Measurements from ENCODE around the gene NABP1. TPM values are rescaled to one million over a fixed set of nuclear protein-coding genes. Genes with fewer than 3 reads are reported as not detected.

NABP1 gene
- total RNA-seq, 1 donor from 2014 or later = 8.9 TPM

DNA sequence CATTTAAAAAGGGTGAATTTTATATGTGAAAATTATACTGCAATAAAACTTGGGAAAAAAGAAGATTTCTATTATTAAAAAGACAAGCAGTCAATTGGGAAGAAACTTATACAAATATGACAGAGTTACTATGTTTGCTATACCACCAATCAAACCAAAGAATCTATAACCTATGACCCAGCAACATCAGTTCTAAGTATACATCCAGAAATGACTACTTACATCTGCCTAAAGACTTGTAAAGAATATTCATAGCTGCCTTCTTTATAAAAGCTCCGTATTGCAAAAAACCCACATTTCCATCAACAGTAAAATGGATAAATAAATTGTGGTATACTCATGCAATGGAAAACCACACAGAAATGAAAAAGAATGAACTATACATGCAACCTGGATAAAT, 32.9 kb upstream of the NABP1 start:
- no peak overlapping the region for H3K27ac Mint-ChIP-seq (ENCODE audit: unreplicated experiment)
- no peaks in the 10 kb centered on the region for H3K9me3 Mint-ChIP-seq
- H3K27me3 Mint-ChIP-seq (ENCODE audit: low read depth) = no peaks in the 10 kb centered on the region
- H3K36me3 Mint-ChIP-seq (ENCODE audit: low read depth) = no peaks in the 10 kb centered on the region
- TF ChIP-seq, protein P1, sequence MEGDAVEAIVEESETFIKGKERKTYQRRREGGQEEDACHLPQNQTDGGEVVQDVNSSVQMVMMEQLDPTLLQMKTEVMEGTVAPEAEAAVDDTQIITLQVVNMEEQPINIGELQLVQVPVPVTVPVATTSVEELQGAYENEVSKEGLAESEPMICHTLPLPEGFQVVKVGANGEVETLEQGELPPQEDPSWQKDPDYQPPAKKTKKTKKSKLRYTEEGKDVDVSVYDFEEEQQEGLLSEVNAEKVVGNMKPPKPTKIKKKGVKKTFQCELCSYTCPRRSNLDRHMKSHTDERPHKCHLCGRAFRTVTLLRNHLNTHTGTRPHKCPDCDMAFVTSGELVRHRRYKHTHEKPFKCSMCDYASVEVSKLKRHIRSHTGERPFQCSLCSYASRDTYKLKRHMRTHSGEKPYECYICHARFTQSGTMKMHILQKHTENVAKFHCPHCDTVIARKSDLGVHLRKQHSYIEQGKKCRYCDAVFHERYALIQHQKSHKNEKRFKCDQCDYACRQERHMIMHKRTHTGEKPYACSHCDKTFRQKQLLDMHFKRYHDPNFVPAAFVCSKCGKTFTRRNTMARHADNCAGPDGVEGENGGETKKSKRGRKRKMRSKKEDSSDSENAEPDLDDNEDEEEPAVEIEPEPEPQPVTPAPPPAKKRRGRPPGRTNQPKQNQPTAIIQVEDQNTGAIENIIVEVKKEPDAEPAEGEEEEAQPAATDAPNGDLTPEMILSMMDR (conservative IDR thresholded peaks at IDR 0.05) = no peak
- peaks cover 4% of the 10 kb centered on the region for H3K4me1 Mint-ChIP-seq
- no peak overlapping the region for H3K4me3 Mint-ChIP-seq
- DNase-seq (ENCODE audit: low read depth, low spot score) = no peak

DNA sequence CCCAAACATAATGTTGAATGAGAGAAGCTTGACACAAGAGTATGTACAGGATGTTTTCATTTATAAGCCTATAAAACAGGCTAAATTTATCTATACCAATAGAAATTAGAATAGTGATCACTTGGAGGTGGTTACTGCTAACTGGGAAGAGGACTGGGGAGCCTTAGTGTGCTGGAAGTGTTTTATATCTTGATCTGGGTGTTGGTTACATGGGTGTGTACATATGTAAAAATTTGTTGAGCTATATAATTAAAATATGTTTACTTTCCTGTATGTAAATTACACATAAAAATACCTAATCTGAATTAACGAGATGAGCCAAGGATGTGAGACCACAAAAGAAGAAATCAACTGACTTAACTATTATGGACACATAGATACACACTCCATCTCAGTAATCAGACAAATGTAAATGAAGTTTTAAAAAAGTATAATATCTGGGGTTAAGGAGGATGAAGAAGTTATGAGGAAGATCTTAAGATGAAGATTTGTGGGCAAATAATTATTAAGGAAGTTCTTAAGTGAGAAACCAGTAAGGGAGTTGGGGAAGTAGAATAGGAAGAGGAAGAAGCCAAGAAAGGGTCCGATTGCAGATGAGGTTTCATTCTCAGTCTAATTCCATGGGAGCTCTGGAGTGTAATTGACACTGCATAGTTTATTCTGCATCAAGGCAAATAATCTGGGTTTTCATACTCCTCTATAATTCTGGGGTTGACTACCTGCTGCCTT, 32.3 kb upstream of the NABP1 start:
- H3K4me3 Mint-ChIP-seq = no peak overlapping the region
- no peaks in the 10 kb centered on the region for H3K36me3 Mint-ChIP-seq (ENCODE audit: low read depth)
- peaks cover 4% of the 10 kb centered on the region for H3K4me1 Mint-ChIP-seq
- TF ChIP-seq, protein P1 (conservative IDR thresholded peaks at IDR 0.05) = no peak
- no peaks in the 10 kb centered on the region for H3K27me3 Mint-ChIP-seq (ENCODE audit: low read depth)
- H3K9me3 Mint-ChIP-seq = no peaks in the 10 kb centered on the region
- no peak overlapping the region for H3K27ac Mint-ChIP-seq (ENCODE audit: unreplicated experiment)
- DNase-seq (ENCODE audit: low read depth, low spot score) = no peak

DNA sequence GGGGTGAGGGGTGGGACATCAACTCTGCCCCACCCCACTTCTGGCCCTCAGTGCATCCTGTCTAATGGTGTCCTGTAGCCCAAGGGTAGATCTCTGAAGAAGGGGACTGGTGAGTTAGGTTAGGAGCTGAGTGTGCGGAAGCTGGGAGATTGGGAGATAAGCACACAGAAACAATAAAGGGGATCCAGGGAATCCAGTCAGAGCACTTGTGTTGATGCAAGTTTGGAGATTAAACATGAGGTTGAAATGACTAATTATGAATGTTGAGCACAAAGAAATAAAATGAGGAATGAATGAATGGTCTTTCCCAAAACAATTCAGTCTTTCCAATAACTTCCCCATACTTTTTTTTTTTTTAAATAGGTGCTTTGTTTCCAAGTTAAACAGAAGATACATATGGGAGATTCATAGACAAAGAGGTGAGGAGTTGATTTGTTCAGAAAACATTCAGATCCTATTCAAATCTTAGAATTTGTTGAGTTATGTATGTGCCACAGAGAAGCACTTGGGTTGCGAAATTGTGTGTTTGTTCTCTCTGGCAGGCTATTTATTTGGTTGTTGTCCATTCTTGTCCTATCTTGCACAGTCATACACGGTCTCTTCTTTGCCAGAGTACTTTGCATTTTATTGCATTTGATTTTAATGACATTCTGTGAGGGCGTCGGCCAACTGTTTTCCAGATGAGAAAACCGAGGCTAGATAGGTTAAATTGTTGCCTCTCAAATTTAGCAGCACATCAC, 31.6 kb upstream of the NABP1 start:
- Mint-ChIP-seq H3K4me1 (peaks cover 4% of the 10 kb centered on the region), H3K36me3 (ENCODE audit: low read depth) (no peaks in the 10 kb centered on the region), H3K27me3 (ENCODE audit: low read depth) (no peaks in the 10 kb centered on the region), H3K9me3 (no peaks in the 10 kb centered on the region), H3K27ac (ENCODE audit: unreplicated experiment) (no peak overlapping the region), H3K4me3 (no peak overlapping the region)
- TF ChIP-seq, protein P1 (conservative IDR thresholded peaks at IDR 0.05) = no peak
- DNase-seq (ENCODE audit: low read depth, low spot score) = no peak

DNA sequence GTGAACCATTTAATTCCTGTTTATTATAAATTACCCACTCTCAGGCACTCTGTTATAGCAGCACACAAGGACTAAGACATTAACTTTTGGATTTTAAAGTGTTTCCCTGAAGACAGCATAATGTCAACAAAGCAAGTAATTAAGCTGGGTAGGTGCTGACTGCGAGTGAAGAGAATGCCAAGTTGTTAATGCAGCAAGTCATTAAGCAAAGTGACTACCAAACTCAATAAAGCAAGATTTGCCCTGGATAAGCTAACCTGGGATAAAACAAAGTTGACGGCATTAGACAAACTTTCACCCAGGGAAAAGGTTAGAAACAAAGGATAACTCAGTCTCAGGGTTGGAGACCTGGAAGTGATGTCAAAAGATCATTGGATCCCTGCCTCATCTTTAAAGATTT, 28.4 kb upstream of the NABP1 start:
- Mint-ChIP-seq H3K4me3 (no peak overlapping the region), H3K27me3 (ENCODE audit: low read depth) (no peaks in the 10 kb centered on the region), H3K36me3 (ENCODE audit: low read depth) (no peaks in the 10 kb centered on the region), H3K4me1 (no peaks in the 10 kb centered on the region), H3K27ac (ENCODE audit: unreplicated experiment) (no peak overlapping the region), H3K9me3 (no peaks in the 10 kb centered on the region)
- TF ChIP-seq, protein P1 (conservative IDR thresholded peaks at IDR 0.05) = no peak
- no peak for DNase-seq (ENCODE audit: low read depth, low spot score)

DNA sequence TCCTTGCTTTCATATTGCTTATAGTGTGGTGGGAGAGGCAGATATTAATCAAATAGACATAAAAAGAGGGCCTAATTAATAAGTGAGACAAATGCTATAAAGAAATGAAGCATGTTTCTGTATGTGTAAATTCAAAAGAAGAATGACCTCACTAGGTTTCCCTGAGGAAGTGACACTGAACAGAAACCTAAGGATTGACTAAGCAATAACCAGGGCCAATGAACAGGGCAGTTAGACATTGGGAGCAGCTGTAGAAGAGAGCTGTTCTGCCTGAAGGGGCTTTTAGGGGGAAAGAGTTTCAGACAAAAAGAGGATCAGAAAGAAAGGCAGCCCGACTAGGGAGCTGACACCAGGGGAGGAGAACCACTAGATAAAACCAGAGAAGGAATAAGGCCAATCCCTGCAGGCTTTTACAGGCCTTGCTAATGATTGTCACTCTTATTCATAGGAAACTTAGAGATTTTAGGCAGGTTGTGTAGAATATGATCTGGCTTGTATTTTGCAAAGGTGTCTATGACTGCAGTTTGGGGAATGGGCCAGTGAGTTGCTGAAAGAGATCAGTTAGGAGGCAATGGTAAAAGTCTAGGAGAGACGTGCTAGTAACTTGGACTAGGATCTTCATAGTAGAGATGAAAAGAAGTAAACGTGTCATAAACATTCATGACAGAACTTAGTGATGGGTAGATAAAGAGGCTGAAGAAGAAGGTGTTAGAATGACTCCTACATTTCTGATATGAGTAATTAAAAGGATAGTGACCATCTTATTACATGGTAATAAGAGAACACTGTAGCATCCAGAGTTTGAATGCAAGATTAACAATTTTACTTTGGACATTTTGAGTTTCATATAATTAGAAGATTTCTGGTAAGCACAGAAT, 26.8 kb upstream of the NABP1 start:
- H3K4me3 Mint-ChIP-seq = no peak overlapping the region
- H3K4me1 Mint-ChIP-seq = no peaks in the 10 kb centered on the region
- no peaks in the 10 kb centered on the region for H3K36me3 Mint-ChIP-seq (ENCODE audit: low read depth)
- DNase-seq (ENCODE audit: low read depth, low spot score) = no peak
- TF ChIP-seq, protein P1 (conservative IDR thresholded peaks at IDR 0.05) = no peak
- H3K27ac Mint-ChIP-seq (ENCODE audit: unreplicated experiment) = no peak overlapping the region
- H3K9me3 Mint-ChIP-seq = no peaks in the 10 kb centered on the region
- no peaks in the 10 kb centered on the region for H3K27me3 Mint-ChIP-seq (ENCODE audit: low read depth)
